SK-N-MC (cell line): ENCODE data around the gene RPL7A.

Experiments
- EZH2 ChIP-seq: fragments of 200-600 bp; sonication (generic); IDR thresholded peaks from one replicate; pipeline ENCODE4 v1.6.1; 2017; ENCODE audit warnings: antibody characterized with exemption
- POLR2AphosphoS5 ChIP-seq: IDR thresholded peaks from 2 replicates; pipeline ENCODE4 v1.6.1; 2012; ENCODE audit warnings: mild to moderate bottlenecking, low read depth, low read length, borderline replicate concordance

GRCh38 chr9:133372144-133372543 lies 24.1 kb downstream of the RPL7A start:
- TF ChIP-seq POLR2AphosphoS5 (no peak), EZH2 (no peak)
